ENCODE results near the gene CALU.

CALU gene

GRCh38 chr7:128809363-128809762 lies 70.2 kb downstream of the CALU start:
- no peak for DNase-seq (ENCODE audit: low read depth in 1 of 2, low spot score in 1 of 2)

GRCh38 chr7:128810473-128810872 lies 71.3 kb downstream of the CALU start:
- no peak for DNase-seq (ENCODE audit: low read depth in 1 of 2, low spot score in 1 of 2)

GRCh38 chr7:128810997-128811396 lies 71.8 kb downstream of the CALU start:
- no peak for DNase-seq (ENCODE audit: low read depth in 1 of 2, low spot score in 1 of 2)

GRCh38 chr7:128811631-128812430 lies 72.7 kb downstream of the CALU start:
- no peak for DNase-seq (ENCODE audit: low read depth in 1 of 2, low spot score in 1 of 2)

- no peak for DNase-seq (ENCODE audit: low read depth in 1 of 2, low spot score in 1 of 2)
These were observed 73.5 kb downstream of the CALU start for GRCh38 chr7:128812514-128813168.

GRCh38 chr7:128814499-128814898 lies 75.3 kb downstream of the CALU start:
- no peak for DNase-seq (ENCODE audit: low read depth in 1 of 2, low spot score in 1 of 2)

GRCh38 chr7:128815289-128815942 lies 76.3 kb downstream of the CALU start:
- DNase-seq (ENCODE audit: low read depth in 1 of 2, low spot score in 1 of 2): no peak

- DNase-seq (ENCODE audit: low read depth in 1 of 2, low spot score in 1 of 2): no peak
These were observed 79.5 kb downstream of the CALU start for GRCh38 chr7:128818694-128819093.
